Stimulated activated CD8-positive, alpha-beta memory T cell treated with anti-CD3 and anti-CD28 coated beads, Interleukin-15, amount 100 ng/mL, for 4 hours (primary cell): ENCODE results near the gene MRPL27.
A peak's percentile ranks its signal among the peaks of the same experiment; 100 is the strongest.

ENCODE experiments used
- DNase-seq, 2 donors: peaks; one replicate each; pipeline ENCODE4 v3.0.0-alpha.2; 2020; ENCODE audit warnings: low read depth in 2 of 2

Gene MRPL27

GRCh38 chr17:50360486-50361115, 12.4 kb downstream of the MRPL27 start:
- DNase-seq, result no peak

DNA sequence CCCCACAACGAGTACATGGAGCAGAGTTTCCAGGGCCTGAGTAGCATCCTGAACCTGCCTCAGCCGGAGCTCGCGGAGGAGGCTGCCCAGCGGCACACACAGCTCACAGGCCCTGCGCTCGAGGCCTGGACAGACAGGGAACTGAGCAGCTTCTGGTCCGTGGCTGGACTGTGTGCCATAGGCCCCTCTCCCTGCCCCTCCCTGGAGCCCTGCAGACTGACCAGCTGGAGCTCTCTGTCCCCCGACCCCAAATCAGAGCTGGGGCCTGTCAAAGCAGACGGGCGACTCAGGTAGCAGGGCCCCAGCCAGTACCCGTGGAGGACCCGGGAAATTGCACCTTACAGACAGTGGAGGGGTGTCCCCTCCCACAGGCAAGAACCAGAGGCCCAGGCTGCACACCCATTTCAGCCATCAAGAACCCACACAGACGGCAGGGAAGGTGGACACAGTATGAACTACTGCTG, 13.0 kb downstream of the MRPL27 start:
- DNase-seq, result no peak

GRCh38 chr17:50359005-50359699, 13.8 kb downstream of the MRPL27 start:
- DNase-seq, result no peak

GRCh38 chr17:50358177-50358576, 14.8 kb downstream of the MRPL27 start:
- no peak for DNase-seq

GRCh38 chr17:50356892-50357510, 16.0 kb downstream of the MRPL27 start:
- DNase-seq, result no peak

GRCh38 chr17:50356418-50356817, 16.6 kb downstream of the MRPL27 start:
- no peak for DNase-seq

GRCh38 chr17:50355701-50356341, 17.2 kb downstream of the MRPL27 start:
- no peak for DNase-seq

GRCh38 chr17:50355336-50355700, 17.7 kb downstream of the MRPL27 start:
- DNase-seq, result no peak

DNA sequence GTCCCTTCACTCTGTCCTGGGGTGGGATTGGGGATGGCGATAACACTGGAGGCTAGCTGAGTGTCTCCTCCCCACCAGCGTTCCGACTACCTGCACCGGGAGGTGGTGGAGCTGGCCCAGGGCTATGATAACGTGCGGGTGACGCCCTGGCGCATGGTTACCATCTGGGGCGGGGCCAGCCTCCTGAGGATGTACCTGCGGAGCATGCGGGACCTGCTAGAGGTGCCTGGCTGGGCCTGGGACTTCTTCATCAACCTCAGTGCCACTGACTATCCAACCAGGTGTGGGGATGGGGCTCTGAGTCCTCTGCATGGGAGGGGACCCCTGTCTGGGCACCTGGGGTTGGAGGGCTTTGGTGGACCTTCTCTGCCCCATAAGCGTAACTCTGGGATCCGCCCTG, 18.2 kb downstream of the MRPL27 start:
- DNase-seq, result no peak

DNA sequence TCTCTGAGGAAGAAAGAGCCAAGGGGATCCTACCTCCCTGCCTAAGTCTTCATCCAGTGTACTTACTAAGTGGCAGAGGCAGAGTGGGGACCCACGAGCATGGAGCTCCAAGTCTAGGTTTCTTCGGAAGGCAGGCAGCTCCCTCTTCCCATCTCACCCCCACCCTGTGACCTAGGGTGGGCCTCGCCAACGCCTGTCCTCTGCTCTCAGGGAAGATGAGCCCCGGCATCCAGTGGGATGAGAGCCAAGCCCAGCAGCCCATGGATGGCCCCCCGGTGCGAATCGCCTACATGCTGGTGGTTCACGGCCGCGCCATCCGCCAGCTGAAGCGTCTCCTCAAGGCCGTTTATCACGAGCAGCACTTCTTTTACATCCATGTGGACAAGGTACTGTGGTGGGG, 18.8 kb downstream of the MRPL27 start:
- no peak for DNase-seq

- DNase-seq, result no peak
These were observed 19.3 kb downstream of the MRPL27 start for GRCh38 chr17:50353600-50354195.

DNA sequence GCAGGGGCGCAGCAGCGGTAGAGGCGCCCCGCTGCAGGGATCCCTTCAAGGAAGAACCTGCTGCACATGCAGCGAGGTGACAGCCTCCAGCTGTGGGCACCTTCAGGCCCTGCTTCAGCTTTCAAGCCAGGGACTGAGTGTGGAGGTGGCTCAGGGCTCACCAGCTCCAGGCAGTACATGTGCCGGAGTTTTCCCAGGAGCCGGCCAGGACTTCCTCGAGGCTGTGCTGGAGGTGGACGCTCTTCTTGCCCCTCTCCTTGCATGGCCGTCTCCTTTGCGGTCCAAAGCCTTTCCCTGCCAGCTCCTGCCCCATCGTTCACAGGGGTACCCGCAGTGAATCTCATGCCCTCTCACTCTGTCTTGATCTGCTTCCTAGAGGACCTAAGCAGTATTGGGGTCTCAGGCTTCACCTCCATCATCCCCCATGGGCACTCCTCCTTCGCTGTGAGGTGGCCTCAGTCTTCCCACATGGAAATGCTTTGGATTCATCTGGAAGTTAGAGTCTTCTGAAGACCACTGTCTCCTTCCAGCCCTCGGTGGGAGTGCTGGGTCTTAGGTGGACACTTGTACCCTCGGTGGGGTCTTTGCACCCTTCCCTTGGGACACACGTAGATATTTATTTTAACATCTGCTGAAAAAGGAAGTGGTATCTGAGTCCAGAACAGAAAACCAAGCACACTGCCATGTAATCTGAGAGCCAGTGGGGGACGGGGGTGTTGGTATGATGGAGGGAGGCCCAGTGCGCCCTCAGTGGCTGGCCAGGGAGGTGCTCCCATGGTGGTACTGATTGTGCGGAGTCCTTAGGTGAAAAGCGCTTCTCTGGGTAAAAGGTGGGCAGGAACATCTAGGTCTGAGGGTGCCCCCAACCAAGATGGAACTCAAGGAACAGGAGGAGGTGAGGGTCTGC, 20.0 kb downstream of the MRPL27 start:
- no peak for DNase-seq

GRCh38 chr17:50352072-50352692, 20.8 kb downstream of the MRPL27 start:
- DNase-seq, result no peak

DNA sequence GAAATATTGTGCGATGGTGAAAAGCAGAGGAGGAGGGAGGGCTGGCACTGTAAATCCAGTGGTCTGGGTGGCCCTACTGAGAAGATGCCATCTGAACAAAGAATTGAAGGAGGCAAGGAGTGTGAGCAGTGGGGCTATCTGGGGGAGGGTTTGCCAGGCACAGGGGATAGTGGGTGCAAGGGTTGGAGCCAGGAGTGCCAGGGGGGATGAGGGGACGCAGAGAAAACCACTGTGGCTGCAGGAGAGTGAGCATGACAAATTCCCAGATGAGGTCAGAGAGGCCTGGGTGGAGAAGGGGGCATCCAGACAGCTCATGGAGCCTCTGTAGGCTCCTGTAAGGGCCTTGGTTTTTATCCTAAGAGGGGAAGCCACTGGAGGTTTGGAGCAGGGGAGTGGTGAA, 22.3 kb downstream of the MRPL27 start:
- no peak for DNase-seq

DNA sequence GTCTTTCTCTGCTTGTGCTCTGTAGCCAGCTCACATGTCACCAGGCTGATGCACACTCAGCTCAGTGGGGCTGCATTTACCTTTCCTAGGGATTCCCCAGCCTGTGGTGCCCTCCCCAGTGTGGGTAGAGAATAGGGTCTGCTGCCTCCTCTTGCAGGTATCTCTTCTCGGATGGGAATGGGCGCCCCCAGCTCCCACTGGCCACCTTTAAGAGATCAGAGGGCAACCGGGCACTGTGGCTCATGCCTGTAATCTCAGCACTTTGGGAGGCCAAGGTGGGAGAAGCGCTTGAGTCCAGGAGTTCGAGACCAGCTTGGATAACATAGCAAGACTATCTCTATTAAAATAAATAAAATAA, 23.8 kb downstream of the MRPL27 start:
- DNase-seq, result no peak

DNA sequence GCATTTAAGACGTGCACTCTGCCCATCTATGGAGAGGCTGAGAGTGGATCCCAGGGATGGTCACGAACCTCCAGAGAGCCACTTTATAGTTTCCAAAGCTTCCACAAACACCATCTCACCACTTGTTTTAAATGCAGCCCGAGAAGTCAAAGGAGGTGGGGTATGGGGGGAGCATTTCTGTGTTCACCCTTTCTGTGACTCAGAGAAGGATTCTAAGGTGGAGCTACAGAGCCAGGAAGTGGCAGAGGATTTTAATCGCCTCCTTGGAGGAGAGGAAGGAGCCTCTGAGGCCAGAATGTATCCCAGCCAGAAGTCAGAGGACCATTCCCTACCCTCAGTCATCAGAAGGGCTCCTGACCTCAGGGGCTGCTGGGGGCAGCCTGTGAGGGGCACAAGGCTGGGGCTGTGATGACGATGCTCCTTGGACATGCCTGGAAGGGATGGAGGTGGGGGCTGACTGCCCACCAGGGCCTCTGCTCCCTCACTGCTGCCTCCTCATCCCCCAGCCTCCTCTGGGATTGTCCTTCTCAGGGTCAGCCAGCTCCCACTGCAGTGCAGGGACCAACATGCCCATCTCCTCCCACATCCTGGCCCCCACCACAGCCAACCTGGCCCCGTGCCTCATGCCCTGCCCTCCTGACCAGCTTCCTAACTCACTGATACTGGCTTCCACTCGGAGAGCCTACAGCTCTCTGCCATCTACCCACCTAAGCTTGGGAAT, 24.3 kb downstream of the MRPL27 start:
- no peak for DNase-seq

- no peak for DNase-seq
These were observed 25.1 kb downstream of the MRPL27 start for GRCh38 chr17:50347894-50348291.

DNA sequence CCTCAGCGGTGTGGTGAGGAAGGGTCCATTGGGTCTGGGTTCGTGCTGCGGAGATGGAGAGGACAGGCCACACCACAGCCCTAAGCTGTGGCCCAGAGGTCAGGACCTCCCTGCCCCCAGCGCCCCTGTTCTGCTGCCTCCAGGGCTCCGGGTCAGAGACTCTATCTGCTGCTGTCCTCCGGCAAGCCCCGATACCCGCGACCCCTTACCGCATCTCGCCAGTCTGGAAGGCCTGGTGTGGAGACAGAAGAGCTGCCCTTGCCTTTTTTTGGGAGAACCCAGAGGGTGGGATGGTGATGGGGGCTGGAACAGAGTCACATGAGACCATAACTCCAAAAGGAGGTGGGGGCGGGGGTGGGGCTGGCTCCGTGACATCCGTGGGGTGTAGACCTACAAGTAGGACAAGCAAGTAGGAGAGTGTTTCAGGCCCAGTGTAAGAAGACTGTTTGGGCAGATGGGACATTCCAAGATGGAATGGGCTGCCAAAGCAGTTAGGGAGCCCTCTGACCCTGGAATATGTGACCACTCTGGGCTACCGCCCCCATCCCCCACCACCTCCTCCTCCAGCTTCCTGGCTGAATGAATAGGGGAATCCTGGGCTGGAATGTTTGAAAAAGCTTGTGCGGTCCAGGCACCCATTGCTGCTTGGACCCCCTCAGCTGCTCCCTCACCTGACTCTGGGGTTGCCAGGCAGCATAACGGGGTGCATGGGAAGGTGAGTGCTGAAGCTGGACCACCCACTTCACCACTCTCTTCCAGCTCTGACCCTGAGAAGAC, 25.7 kb downstream of the MRPL27 start:
- DNase-seq, result no peak

DNA sequence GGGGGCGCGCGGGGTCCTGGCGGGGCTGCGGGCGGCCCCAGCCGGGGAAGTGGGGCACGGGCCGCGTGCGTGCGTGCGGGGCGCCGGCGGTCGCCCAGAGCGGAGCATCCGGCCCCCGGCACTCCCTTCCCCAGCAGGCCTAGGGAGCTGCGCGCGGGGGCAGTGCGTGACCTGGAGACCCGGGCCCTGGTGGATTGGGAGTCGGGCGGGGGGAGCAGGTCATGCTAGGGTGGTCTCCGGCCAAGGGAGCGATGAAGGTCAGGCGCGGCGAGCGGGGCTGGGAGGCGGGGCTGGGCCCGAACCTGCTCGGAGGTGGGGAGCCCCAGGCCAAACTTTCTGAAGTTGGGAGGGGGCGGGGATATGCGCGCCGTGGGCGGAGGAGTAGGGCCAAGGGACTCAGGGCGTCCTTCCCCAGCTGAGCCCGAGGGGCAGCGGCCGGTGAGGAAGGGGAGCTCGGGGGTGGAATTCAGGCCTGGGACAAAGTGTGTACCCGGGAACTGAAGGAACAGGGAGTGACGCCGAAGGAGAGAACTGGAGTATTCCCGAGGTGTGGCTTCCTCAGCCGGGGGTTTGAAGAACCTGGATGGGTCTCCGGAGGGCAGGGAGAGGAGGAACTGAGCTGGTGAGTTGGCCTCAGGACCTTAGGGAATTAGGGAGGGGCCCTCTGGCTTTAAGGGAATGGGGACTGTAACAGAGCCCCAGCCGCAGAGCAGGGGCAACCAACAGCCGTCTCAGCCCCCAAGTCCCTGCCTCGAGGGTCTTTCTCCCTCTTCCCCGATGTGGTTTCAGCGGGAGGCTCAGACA, 26.5 kb downstream of the MRPL27 start:
- DNase-seq, result peak; percentile 15 to 16
